ENCODE measurements around the gene RNF19B.

RNF19B gene

GRCh38 chr1:32948905-32949304 is 15.7 kb downstream of the RNF19B start:
- Histone ChIP-seq H3K79me2 (ENCODE audit: insufficient read depth, low read length) (peaks cover 13% of the 10 kb centered on the region; the same call in 1 of the 2 replicates), H3K9me3 (ENCODE audit: insufficient read depth, low read length, severe bottlenecking) (no peaks in the 10 kb centered on the region), H3K27ac (ENCODE audit: low read length) (no peak overlapping the region), H4K20me1 (ENCODE audit: insufficient read depth, low read length) (0 out of 2 replicates have a peak, but pooled peaks cover 3% of the 10 kb centered on the region), H3K4me3 (ENCODE audit: low read depth in 1 of 2, low read length in 2 of 2) (no peak overlapping the region), H3K4me2 (ENCODE audit: insufficient read depth, low read length) (no peak overlapping the region), H3K9ac (ENCODE audit: low read depth, low read length) (no peak overlapping the region), H3K36me3 (ENCODE audit: insufficient read depth, low read length) (peaks cover 35% of the 10 kb centered on the region), H2AFZ (ENCODE audit: low read depth, low read length) (no peak overlapping the region), H3K4me1 (ENCODE audit: insufficient read depth, low read length) (no peaks in the 10 kb centered on the region), H3K27me3 (ENCODE audit: insufficient read depth, low read length, poor library complexity) (no peaks in the 10 kb centered on the region)
- no peak for TF ChIP-seq CTCF (IDR thresholded peaks at IDR 0.05; ENCODE audit: borderline replicate concordance, extremely low read depth, low read length, poor library complexity, severe bottlenecking)
- no peak for TF ChIP-seq EZH2 (IDR thresholded peaks at IDR 0.05; ENCODE audit: borderline replicate concordance, low read depth, low read length, severe bottlenecking)
- ATAC-seq (ENCODE audit: insufficient read depth, low read depth) (no peak), DNase-seq (no peak)

- no peak overlapping the region for H3K9ac ChIP-seq (ENCODE audit: low read depth, low read length)
- no peak overlapping the region for H3K27ac ChIP-seq (ENCODE audit: low read length)
- 0 out of 2 replicates have a peak, but pooled peaks cover 3% of the 10 kb centered on the region for H4K20me1 ChIP-seq (ENCODE audit: insufficient read depth, low read length)
- H3K4me1 ChIP-seq (ENCODE audit: insufficient read depth, low read length): no peaks in the 10 kb centered on the region
- no peaks in the 10 kb centered on the region for H3K27me3 ChIP-seq (ENCODE audit: insufficient read depth, low read length, poor library complexity)
- H3K9me3 ChIP-seq (ENCODE audit: insufficient read depth, low read length, severe bottlenecking): no peaks in the 10 kb centered on the region
- ATAC-seq (ENCODE audit: insufficient read depth, low read depth): no peak
- H3K4me2 ChIP-seq (ENCODE audit: insufficient read depth, low read length): no peak overlapping the region
- no peak overlapping the region for H3K4me3 ChIP-seq (ENCODE audit: low read depth in 1 of 2, low read length in 2 of 2)
- H3K36me3 ChIP-seq (ENCODE audit: insufficient read depth, low read length): peaks cover 39% of the 10 kb centered on the region
- no peak overlapping the region for H2AFZ ChIP-seq (ENCODE audit: low read depth, low read length)
- H3K79me2 ChIP-seq (ENCODE audit: insufficient read depth, low read length): peaks cover 8% of the 10 kb centered on the region; the same call in 1 of the 2 replicates
- no peak for TF ChIP-seq CTCF (IDR thresholded peaks at IDR 0.05; ENCODE audit: borderline replicate concordance, extremely low read depth, low read length, poor library complexity, severe bottlenecking)
- no peak for TF ChIP-seq EZH2 (IDR thresholded peaks at IDR 0.05; ENCODE audit: borderline replicate concordance, low read depth, low read length, severe bottlenecking)
- DNase-seq: no peak
Measured at GRCh38 chr1:32948390-32948722, 16.3 kb downstream of the RNF19B start.

GRCh38 chr1:32947669-32948389 is 16.8 kb downstream of the RNF19B start:
- H3K36me3 ChIP-seq (ENCODE audit: insufficient read depth, low read length): peaks cover 43% of the 10 kb centered on the region
- ATAC-seq (ENCODE audit: insufficient read depth, low read depth): no peak
- H3K4me2 ChIP-seq (ENCODE audit: insufficient read depth, low read length): no peak overlapping the region
- no peak overlapping the region for H3K4me3 ChIP-seq (ENCODE audit: low read depth in 1 of 2, low read length in 2 of 2)
- H2AFZ ChIP-seq (ENCODE audit: low read depth, low read length): no peak overlapping the region
- no peak for DNase-seq
- H3K27me3 ChIP-seq (ENCODE audit: insufficient read depth, low read length, poor library complexity): no peaks in the 10 kb centered on the region
- H3K9me3 ChIP-seq (ENCODE audit: insufficient read depth, low read length, severe bottlenecking): no peaks in the 10 kb centered on the region
- no peak for TF ChIP-seq CTCF (IDR thresholded peaks at IDR 0.05; ENCODE audit: borderline replicate concordance, extremely low read depth, low read length, poor library complexity, severe bottlenecking)
- TF ChIP-seq EZH2 (IDR thresholded peaks at IDR 0.05; ENCODE audit: borderline replicate concordance, low read depth, low read length, severe bottlenecking): no peak
- 0 out of 2 replicates have a peak, but pooled peaks cover 3% of the 10 kb centered on the region for H4K20me1 ChIP-seq (ENCODE audit: insufficient read depth, low read length)
- H3K4me1 ChIP-seq (ENCODE audit: insufficient read depth, low read length): no peaks in the 10 kb centered on the region
- no peak overlapping the region for H3K27ac ChIP-seq (ENCODE audit: low read length)
- peaks cover 3% of the 10 kb centered on the region; the same call in 1 of the 2 replicates for H3K79me2 ChIP-seq (ENCODE audit: insufficient read depth, low read length)
- H3K9ac ChIP-seq (ENCODE audit: low read depth, low read length): no peak overlapping the region
